NK-92 treated with Interleukin-12 subunit alpha and Interleukin-12 subunit beta, amount 100 ng/mL, for 24 hours (cell line): ENCODE results near the gene VEZF1.
"Not testable (repeated sequence)": the region's sequence is repeated elsewhere in the genome, so short reads cannot be mapped to it uniquely, and the experiment has no call there.

Experiments used
- DNase-seq: peaks from one replicate; lab custom pipeline; 2025; lab: John Stamatoyannopoulos, UW

VEZF1 gene

GRCh38 chr17:57974053-57974824 lies 13.8 kb downstream of the VEZF1 start:
- DNase-seq: not testable (repeated sequence)

DNA sequence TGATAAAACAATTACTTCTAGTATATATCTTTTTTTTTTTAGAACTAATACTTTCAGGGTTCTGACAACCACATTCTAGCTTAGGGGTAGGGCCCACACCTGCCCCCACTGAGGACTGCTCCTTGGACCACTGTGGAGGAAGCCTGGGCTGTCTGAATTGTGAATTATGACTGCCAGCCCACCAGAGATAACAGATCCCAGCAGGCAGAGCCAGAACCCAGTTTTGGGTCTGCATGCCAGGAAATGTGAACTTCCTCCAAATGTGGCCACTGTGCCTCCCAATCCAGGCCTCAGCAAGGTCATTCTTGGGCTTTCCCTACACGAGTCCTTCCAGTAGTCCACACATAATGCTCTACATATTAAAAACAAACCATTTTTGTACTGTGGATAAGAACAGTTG lies 15.9 kb downstream of the VEZF1 start:
- DNase-seq: no peak

- DNase-seq: no peak
Observed at GRCh38 chr17:57971572-57971971, 16.5 kb downstream of the VEZF1 start.

GRCh38 chr17:57970710-57971109 lies 17.3 kb downstream of the VEZF1 start:
- DNase-seq: no peak

- no peak for DNase-seq
Observed at GRCh38 chr17:57968456-57968855, 19.6 kb downstream of the VEZF1 start.

DNA sequence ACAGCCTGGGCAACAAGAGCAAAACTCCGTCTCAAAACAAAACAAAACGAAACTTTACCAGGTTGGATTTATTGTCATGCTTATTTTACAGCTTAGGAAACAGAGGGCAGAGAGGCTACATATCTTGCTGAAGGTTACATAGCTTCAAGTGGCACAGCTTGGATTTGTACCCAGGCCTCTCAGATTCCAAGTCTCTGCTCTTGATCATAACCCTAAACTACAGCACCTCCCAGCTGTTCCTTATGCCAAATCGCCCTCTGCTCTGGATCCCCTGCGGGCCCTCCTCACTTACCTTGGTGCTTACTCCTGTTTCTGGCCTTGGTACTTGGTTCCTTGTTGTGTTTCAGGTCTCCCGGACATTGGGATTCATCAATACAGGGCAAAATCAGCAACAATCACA lies 21.2 kb downstream of the VEZF1 start:
- no peak for DNase-seq

DNA sequence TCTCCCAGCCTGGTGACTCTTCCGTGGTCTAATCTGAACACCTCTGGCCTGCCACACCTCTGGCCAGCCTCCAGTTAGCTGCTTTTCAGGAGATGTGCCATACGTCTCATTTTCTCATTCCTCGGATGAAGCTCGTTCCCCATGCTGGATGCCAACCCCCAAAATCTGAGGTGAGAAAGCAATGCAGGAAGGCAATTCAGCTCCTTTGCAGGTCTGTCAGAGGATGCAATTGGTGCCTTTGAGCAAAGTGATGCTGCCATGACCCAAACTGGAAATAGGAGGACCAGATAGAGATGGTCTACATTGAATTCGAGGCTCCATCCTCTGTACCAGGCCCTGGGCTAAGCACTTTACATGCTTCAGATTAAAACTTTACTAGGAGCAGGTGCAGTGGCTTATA lies 21.8 kb downstream of the VEZF1 start:
- no peak for DNase-seq

- DNase-seq: no peak
Observed at GRCh38 chr17:57965521-57966160, 22.4 kb downstream of the VEZF1 start.

- no peak for DNase-seq
Observed at GRCh38 chr17:57963149-57963511, 24.9 kb downstream of the VEZF1 start.

DNA sequence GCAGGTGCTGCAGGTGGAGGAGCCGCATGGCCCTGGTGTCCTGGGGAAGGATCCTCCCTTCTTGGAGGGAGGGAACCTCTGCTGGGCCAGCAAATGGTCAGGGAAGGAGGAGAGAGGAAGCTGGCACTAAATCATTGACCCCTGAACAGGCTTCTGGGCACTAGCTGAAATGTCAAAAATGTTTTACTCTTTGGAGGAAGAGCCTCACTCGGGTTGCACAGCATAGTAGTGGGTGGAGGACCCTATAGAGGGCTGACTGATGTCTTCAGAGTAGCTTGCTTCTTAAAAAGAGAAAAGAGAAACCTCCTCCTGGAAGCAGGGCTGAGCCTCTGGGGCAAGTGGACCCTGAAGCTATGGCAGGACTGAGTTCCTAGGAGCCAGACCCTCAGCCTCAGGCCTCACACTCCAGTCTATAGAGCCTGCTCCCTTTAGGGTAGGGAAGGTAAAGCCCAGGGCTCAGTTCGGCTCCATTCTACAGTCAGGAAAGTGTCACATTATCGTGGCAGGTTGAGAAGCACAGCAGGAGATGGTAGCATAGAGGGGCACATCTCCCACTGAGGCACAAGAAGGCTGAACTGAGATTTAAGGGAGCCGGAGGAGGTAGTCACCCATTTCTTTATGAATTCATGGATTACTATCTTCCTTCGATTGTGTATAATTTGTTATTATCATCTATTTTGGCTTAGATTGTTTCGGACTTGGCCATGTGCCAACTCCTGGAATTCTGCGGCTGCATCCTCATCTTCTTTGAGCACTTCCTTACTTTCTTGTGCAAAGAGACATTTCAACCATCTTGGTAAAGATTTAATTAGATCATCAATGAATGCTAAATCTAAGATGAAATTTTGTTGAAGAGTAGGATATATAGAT lies 25.5 kb downstream of the VEZF1 start:
- no peak for DNase-seq

- no peak for DNase-seq
Observed at GRCh38 chr17:57959929-57960328, 28.1 kb downstream of the VEZF1 start.

- DNase-seq: not testable (repeated sequence)
Observed at GRCh38 chr17:57958391-57958790, 29.7 kb downstream of the VEZF1 start.

DNA sequence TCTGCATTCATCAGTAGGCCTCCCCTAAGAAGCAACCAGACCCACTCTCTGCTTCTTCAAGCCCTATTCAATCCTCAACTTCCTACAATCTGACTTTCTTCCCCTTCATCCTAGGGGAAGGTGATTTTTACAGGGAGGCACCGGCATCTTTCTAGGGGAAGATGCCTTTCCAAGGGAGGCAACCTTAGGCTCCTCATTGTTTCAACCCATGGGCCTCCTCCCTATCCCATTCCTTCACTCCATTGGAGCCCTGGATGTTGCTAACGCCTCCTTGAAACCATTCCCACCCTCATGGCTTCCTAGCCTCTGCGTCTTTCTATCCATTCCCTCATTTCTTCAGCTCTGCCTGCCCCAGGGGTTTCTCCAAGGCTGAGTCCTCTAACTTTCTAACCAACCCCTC lies 30.2 kb downstream of the VEZF1 start:
- DNase-seq: no peak

GRCh38 chr17:57957120-57957850 lies 30.8 kb downstream of the VEZF1 start:
- DNase-seq: no peak

- peak; percentile 61 for DNase-seq
Observed at GRCh38 chr17:57956291-57957119, 31.5 kb downstream of the VEZF1 start.

- DNase-seq: no peak
Observed at GRCh38 chr17:57955183-57955931, 32.7 kb downstream of the VEZF1 start, which contains the start of gene CUEDC1. TSS of gene CUEDC1 (minus strand) at chr17:57955412. CDS start at chr17:57885564, 69,848 bp downstream.

DNA sequence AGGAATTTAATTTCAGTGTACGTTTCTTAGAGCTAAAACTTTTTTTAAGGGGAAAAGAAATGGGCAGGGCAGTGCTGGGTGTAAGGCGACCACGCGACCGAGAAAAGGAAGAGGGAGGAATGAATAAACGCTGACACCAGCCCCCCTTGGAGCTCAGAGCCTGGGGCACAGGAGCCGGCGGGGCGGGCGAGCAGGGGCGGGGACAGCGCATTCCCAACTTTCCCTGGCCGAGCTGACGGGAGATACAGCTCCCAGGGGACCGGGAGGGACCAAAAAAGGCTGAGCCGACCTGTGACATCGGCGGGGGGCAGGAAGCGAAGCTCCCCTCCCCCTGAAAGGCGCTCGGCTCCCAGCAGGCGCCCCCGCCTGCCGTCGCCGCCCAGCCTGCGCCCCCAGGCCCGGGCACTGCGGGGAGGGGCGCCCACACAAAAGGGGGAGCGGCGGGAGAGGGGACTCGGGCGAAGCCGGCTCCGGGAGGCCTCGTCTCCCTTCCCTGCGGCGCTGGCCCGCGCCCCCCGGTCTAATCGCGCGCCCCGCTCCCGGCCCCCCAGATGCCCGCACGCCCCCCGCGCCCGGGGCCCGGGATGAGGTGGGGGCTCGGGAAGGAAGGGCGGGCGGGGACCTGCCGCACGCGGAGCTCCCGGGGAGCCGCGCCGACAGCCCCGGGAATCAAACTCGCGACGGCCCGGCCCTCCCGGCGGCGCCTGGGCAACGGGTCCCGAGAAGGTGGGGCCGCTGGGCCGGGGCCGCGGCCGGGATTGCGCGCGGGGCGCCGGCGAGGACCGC lies 33.5 kb downstream of the VEZF1 start:
- no peak for DNase-seq

GRCh38 chr17:57953705-57954396 lies 34.2 kb downstream of the VEZF1 start:
- DNase-seq: no peak

DNA sequence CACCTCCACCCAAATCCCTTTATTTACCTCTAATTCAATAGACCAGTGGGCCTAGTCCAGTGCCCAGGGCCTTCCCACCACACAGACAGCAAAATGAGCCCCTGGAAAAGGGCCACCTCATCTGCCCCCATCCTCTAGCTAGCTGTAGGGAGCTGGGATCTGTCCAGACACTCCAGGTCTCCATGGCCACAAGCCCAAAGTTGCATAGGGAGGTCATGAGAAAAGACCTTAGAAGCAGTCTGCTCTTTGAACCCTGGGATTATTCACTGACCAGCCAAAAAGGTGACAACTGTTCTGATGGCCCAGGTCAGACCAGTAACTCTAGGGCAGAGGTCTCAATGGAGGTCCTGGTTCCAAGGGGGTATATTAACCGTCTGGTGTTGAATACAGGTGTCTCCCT lies 34.8 kb downstream of the VEZF1 start:
- DNase-seq: no peak
